Left colon (tissue), 2 donors: ENCODE results near the gene FGR. TPM values are rescaled to one million over a fixed set of nuclear protein-coding genes. Genes with fewer than 3 reads are reported as not detected.

ENCODE experiments used
- ATAC-seq: fragments of 200-7000 bp; cut with Tn5 transposase; one replicate; pipeline ENCODE4 v1.9.1; 2020; ENCODE audit warnings: mild to moderate bottlenecking, moderate library complexity
- DNase-seq, 2 donors: peaks; one replicate each; pipeline ENCODE4 v3.0.0-alpha.2; 2020
- intact Hi-C, 2 donors: fragments of 100-400 bp; cut with DNase I in 1 of 2; cut with micrococcal nuclease in 1 of 2; formaldehyde crosslinking; loops; one replicate each; pipeline versions ENCODE4 v1.11.2 to v1.14.0; 2022; cut with DNase I, micrococcal nuclease
- total RNA-seq, 2 donors: library from RNA; stranded (reverse); fragmentation: NEBNext Ultra II Directional; extraction: Animal tissue kit (Norgen Biotek cat#: 25700); gene quantifications; one replicate each; pipeline ENCODE4 v1.2.1, GENCODE V29; 2021
- donor health status: DM: no; HTN: no; CAD: no.
- donor health status: DM: yes; HTN: yes; CAD: no.

Gene FGR
- total RNA-seq, 2 donors from 2014 or later, result 1.6 to 2.2 TPM

DNA sequence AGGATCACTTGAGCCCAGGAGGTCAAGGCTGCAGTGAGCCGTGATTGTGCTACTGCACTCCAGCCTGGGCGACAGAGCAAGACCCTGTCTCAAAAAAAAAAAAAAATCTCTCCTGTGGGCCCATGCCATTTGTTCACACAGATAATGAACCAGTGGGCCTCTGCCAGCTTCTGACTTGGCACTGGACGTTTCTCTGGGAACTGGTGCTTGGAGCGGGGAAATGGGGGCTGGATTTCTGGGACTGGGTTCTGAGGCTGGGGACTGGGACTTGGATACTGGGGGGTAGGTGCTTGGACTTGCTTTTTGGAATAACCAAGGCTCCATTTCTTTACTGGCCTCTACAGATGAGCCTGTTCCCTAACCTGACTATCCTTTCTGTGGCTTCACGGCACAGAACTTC lies 27.3 kb upstream of the FGR start:
- no peak for ATAC-seq
- DNase-seq, result no peak
- intact Hi-C loops, result loop anchor here (2.0 to 5.0 kb wide), 2 partner anchors 53 to 55 kb away; no protein-coding TSS in a partner anchor

DNA sequence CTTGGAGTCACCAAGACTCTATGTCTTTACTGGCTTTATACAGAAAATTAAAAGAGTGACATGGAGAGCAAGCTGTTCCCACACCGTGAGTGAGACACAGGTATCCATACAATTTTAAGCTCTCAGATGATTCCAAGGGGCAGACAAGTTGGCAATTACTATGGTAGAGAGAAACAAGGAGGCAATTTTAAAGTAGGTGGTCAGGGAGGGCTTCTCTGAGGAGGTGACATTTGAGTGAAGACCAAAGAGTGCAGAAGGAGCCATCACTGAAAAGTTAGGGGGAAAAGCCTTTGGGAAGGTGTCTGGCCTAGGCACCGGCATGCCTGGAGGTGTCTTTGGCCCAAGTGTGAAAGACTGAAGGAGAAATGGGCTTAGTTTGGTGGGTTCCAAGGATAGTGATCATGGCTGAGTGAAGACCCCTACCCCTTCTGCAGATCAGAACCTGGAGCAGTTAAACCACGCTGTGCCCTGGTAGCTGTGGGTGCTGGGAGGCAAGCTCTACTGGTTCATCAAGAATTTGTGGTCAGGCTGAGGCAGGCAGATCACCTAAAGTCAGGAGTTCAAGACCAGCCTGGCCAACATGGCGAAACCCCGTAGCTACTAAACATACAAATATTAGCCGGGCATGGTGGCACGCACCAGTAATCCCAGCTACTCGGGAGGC lies 26.6 kb upstream of the FGR start:
- ATAC-seq, result no peak
- DNase-seq, result no peak
- intact Hi-C loops, result loop anchor here (2.0 to 5.0 kb wide), 2 partner anchors 53 to 54 kb away; no protein-coding TSS in a partner anchor

DNA sequence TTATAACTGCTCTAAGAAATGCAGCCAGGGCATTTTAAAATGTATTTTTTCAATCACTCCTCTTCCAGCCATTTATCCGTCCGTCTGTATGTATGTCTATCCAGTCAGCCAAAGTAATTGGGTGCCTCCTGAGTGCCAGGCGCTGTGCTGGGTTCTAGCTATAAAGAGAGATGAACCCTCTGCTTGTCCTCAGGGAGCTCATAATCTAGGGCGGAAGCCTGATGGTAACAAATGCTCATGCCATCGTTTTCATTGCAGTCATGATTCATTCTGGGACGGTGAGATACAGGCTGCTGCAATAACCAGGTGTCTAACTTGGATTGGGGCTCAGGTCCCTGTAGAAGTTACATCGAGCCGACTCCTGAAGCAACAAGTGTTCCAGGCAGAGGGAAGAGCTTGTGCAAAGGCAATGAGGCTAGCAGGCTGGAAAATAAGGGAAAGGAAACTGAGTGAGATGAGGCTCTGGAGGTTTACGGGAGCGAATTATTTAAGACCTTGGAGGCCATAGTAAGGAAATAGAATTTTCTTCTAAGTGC lies 25.4 kb upstream of the FGR start:
- ATAC-seq (peak; percentile 25), DNase-seq (no peak)
- intact Hi-C loops, result loop anchor here in 1 of 2 donors (5.0 kb wide), 1 partner anchor 53 kb away; no protein-coding TSS in a partner anchor

DNA sequence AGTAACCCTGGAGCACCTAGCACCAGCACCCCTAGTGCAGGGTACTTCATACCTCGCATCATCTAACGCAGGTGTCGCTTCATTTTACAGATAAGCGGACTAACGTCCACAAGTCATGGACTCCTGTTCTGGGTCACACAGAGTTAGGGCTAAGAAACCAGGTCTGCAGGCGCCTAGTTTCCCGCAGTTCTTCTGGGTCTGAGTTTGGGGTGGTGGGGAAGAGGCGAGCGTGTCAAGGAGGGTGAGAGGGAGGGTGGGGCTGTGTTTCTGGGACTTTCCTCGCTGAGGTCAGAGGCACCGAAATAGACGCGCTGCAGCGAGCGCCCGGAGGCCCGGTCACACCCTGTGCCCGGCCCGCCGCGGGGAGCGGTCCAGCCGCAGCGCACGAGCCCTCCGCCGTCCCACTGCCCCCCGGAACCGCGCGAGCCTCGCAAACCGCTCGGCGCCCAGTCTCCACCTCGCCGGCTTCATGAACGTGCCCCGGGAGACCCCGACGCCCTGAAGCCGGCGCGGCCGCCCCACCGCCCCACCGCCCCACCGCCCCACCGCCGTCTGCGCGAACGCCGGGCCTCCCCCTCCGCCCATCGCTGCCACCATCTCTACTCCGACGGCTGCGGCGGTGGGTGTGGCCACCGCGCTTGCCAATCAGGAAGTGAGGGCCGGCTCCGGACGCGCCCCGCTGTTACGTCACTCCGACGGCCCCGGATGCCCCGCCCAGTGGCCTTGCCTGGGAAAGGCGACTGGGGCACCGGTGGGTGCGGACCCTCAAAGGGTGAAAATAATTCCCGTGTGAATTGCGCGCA lies 24.7 kb upstream of the FGR start:
- peak; percentile 96 for ATAC-seq
- intact Hi-C loops, result loop anchor here in 1 of 2 donors (5.0 kb wide), 1 partner anchor 52 kb away; no protein-coding TSS in a partner anchor
- peak; percentile 91 to 96 for DNase-seq

DNA sequence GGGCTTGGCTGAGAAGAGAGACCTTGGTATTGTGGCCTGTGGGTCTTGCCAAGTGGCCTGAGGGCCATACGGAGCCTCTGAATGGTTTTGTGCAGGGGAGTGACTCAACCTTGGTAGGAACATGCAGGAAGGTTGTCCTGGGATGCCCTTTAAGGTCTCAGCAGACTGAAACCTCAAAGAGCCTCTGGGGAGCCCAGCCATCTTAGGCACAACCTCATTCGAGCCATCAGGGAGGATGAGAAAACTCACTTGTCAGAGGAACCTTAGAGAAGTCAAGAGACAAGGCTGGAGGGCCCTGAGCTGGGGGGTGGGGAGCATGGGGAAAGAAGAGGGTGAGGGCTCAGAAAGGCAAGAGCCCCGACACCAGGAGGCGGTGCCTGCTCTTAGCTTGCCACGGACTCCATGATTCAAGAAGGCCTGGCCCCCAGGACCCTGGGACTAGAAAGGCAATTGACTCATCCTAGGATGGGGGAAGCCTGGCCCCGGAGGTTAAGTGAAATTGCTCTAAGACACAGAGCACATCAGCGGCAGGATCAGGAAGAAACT lies 24.0 kb upstream of the FGR start:
- DNase-seq (peak in 1 of 2 donors; percentile 30), ATAC-seq (no peak)
- intact Hi-C loops, result no loop called here

DNA sequence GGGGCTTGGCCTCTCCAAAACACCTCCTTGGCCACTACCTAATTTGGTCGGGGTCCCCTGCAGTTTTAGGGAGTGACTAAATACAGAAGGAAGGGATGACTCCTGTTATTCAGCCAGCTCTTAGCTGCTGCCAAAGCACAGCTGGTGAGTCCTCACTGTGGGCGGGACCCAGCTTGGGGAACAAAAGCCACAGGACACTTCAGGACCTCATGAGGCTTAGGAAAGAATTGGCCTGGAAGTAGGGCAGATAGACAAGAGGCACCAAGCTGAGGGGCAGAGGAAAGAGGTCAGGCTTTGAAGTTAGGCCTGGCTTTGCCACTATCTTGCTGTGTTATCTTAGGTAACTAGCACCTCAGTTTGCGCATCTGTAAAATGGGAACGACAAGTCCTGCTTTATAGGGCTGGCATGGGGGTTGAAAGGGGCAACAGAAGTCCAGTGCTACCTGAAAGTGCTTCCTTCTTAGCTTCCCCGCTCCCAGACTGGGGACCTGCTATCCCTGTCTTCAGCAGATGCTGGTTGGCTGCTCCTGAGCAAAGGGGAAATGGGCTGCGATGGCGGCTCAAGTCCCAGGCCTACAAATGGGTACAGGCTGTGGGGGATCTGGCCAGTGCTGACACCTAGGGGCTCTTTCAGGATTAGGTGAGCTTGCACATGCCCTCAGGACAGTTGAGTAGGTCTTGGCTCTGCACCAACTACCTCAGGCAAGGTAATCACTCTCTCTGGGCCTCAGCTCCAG lies 21.3 kb upstream of the FGR start:
- DNase-seq, result no peak
- intact Hi-C loops, result no loop called here
- no peak for ATAC-seq

DNA sequence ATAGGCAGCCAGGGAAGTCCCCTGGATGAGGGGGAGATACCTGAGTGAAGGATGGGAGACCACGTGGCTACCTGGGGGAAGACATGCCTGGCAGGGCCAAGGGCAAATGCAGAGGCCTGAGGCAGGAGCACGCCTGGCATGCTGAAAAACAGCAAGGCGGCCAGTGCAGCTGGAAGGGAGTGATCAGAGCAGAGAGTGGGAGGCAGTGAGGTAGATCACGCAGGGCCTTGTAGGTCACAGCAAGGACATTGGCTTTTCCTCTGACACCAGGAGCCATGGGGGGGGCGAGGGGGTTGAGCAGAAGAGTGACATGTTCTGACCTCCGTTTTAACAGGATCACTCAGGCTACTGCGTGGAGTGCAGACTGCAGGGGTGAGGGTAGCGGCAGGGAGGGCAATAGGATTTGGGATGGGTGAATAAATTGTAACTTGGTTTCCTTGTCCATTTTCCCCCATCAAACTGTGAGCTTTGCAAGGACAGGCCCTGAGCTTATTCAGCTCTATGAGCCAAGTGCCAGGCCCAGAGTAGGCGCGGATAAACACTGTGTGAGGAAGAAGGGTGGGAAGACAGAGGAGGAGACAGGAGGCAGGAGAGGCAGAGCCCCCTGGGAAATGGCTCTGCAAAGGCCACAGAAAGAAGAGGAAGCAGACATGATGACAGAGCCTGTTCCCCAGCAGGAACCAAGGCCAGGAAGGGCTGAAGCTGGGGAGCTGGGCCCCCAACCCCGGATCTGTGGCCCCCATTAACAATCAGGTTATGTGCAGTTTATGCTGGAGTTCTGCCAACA lies 20.4 kb upstream of the FGR start:
- intact Hi-C loops, result no loop called here
- DNase-seq, result no peak
- ATAC-seq, result no peak

DNA sequence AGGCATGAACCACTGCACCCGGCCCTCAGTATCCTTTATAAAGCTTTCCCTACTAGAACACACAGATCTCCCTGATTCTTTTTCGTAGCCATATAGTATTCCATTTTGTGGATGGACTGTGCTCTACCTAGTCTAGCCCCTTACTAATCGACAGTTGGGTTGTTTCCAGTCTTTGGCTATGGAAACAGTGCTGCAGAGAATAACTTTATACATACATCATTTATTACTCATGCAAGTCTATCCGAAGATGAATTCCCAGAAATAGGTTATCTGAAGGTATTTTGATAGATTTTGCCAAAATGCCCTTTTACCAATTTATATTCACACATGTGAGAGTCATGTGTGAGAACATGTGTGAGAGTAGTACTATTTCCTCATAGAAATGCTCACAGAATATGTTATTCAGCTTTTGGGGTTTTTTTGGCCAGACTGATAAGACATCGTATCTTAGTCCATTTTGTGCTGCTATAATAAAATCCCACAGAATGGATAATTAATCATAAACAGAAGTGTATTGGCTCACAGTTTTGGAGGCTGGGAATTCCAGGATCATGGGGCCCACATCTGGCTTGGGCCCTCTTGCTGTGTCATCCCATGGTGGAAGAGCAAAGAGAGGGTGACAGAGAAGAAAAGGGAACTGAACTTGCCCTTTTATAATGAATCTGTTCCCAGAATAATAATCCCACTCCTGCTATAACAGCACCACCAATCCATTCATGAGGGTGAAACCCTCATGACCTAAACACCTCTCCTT lies 17.3 kb upstream of the FGR start:
- ATAC-seq (no peak), DNase-seq (no peak)
- intact Hi-C loops, result no loop called here

DNA sequence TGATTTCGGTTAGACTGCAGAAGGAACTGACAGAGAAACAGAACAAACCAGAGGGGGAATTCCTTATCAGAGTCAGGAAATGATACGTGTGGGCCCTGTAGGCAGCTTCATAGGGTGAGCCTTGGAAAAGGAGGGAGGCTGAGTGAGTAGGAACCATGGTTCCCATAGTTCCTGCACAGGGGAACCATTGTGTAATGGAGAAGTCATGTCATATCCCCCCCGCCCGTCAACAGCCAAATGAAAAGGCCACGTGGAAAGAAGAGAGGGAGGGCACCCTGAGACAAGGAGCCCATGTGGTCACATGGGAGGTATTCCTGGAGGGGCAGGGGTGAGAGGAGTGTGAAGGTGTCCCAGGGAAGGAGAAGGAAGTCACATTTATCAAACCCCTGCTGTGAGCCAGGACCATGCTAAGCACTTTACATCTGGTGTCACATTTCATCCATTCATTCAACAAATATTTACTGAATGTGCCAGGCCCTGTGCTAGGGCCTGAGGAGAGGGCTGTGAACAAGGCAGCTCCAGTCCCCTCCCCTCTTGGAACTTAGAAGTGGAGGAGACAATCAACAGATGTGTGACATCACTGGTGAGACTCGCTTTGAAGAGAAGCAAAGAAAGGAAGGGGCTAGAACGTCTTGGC lies 15.7 kb upstream of the FGR start:
- DNase-seq (no peak), ATAC-seq (no peak)
- intact Hi-C loops, result no loop called here

DNA sequence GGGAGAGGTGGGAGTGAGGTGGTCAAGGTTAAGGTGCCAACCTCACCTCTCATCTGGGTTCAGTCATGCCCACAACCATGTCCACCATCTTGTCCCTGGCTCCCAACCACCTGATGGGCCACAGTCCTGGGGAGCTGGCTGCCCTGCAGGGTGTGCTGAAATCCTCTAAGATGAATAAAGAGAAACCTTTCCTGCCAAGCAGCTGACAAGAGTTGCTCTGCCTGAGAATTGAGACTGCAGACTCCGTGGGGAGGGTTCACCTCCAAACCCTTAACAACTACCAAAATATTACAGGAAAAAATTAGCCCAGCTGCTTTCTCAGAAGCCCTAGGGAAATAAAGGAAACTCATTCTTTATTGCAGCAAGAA lies 15.2 kb upstream of the FGR start:
- DNase-seq (no peak), ATAC-seq (no peak)
- intact Hi-C loops, result no loop called here

DNA sequence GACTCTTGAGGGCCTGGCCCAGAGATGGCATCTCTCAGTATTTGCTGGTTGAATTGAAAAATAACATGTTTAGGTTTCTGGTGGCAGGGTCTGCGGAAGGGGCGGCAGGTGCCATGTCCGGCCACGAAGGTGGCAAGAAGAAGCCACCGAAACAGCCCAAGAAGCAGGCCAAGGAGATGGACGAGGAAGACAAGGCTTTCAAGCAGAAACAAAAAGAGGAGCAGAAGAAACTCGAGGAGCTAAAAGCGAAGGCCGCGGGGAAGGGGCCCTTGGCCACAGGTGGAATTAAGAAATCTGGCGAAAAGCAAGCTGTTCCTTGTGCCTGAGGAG lies 14.3 kb upstream of the FGR start:
- DNase-seq, result no peak
- no peak for ATAC-seq
- intact Hi-C loops, result no loop called here

DNA sequence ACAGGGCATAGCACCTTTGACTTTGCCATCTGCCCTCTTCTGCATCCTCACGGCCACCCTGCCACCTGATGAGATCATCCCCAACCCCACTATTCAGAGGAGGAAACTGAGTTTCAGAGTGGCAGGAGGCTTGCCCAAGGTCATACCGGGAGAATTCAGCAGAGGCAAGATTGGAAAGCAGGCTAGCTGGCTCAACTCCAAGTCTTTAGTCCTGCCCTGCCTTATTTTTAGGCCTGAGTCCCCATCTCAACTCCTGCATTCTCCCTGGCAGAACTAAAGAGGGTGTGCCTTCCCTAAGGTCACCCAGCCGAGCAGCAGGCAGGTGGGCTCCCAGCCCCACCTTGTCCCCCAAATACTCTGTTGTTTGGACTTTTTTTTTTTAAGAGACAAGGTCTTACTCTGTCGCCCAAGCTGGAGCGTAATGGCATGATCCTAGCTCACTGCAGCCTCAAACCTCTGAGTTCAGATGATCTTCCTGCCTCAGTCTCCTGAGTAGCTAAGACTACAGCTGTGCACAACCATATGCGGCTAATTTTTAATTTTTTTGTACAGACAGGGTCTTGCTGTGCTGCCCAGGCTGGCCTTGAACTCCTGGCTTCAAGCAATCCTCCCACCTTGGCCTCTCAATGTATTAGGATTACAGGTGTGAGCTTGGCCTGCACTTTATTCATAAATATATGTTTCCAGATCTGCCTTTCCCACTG lies 13.8 kb upstream of the FGR start:
- DNase-seq, result no peak
- intact Hi-C loops, result no loop called here
- no peak for ATAC-seq

DNA sequence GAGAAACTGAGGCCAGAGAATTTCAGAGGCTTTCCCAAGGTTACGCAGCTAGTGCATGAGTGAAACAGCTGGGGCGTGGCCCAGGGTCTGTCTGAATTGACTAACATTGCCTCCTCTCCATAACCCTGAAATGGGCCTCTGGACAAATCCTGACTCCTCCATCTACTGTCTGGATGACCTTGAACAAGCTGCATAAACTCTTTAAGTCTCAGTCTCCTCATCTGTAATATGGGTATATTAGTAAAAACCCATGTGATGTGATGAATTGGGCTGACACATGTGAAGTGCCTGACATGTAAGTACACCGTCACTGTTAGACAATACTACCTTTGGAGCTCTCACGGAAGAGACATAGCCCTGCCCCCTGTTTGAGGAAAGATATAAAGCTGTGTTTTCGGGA lies 12.3 kb upstream of the FGR start:
- DNase-seq (no peak), ATAC-seq (no peak)
- intact Hi-C loops, result no loop called here

DNA sequence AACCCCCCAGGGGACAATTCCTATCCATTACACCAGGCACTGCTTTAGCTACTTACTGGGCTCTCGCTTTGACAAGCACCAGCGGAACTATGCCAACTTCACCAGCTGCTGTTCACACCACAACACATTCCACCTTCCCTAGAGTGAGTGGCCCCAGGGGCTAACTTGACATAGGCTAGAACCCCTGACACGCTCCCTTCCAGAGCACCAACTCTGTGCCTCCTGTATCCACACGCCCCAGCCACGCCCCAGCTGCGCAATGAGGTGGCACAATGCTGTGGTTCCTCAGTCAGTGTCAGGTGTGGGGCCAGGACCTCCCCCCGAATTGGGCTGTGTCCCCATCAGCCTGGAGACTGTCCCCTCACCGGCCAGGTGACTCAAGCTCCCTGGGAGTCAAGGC lies 11.7 kb upstream of the FGR start:
- ATAC-seq, result no peak
- DNase-seq, result no peak

DNA sequence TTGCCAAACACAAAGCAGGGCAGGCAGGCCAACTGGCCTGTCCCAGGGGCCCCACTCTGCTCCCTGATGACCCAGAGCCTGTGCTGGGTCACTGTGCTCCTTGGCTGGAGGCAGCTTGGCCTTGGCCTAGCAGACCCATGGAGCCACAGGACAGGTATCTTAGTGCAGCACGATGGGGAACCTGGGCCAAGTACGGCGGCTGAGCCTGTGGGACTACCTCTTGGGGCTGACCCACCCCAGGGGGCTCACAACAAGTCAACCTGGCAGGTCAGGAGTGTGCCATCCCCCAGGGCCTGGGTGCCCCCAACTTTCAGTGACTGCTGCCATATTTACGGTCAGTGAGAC lies 10.1 kb upstream of the FGR start:
- ATAC-seq, result no peak
- DNase-seq, result no peak
- intact Hi-C loops, result no loop called here

More for the DNA sequence above, 11.7 kb upstream of the FGR start:
- intact Hi-C loops, result no loop called here

DNA sequence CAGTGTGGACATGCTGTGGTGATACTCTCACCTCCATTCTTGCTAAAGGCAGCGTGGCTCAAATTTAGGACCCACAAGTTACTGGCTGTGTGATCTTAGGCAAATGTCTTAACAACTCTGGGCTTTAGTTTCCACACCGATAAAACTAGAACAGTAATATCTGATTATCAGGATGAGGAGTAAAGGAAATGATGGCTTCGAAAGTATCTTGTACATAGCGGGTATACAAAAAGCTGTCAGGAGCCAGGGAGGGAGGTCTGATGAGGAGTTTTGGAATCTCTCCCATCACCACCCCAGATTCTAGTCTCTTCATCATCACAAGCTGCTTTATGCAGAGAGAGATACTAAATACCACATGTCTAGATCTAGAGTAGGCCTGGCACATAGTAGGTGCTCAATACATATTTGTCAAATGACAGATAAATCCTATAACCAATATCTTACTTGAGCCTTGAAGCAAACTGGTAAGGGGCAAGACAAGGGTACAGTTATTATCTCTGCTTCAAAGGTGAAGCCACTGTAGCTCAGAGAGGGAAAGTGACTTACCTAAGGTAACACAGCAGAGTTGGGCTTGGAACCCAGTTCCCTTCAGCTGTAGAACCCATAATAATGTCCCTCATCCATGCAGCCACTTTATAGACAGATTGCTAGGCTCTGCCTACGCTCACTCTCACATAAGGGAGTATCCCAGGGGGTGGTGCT lies 9.5 kb upstream of the FGR start:
- DNase-seq (no peak), ATAC-seq (no peak)
- intact Hi-C loops, result no loop called here
